OCI-LY7 (cell line): ENCODE measurements around the gene TTI1. TPM values are rescaled to one million over a fixed set of nuclear protein-coding genes. Genes with fewer than 3 reads are reported as not detected.

ENCODE experiments used
- BruUV-seq: library from RNA; stranded (reverse); fragments of 400-500 nt; replicated peaks from 2 replicates; lab custom pipeline; 2021; lab: Mats Ljungman, UMichigan
- CTCF ChIA-PET: fragments of 300-600 bp; sonication (Branson Sonifier 250); formaldehyde crosslinking; loops from one replicate; lab custom pipeline; 2022; ENCODE audit warnings: antibody characterized with exemption; ENCODE audit not compliant: unreplicated experiment; lab: Charles Lee
- POLR2A ChIA-PET: fragments of 300-600 bp; sonication (Branson Sonifier 250); formaldehyde crosslinking; loops from one replicate; lab custom pipeline; 2022; ENCODE audit warnings: antibody characterized with exemption; lab: Charles Lee
- DNase-seq: peaks from one replicate; pipeline ENCODE4 v3.0.0-alpha.2; 2015; ENCODE audit warnings: low spot score
- H2AFZ ChIP-seq: fragments of 200-600 bp; sonication (generic), shearing (Covaris generic); 2 replicates; pipeline ENCODE4 v1.6.1; 2014; ENCODE audit warnings: mild to moderate bottlenecking, antibody characterized with exemption, low read length, moderate library complexity
- H3K27ac ChIP-seq: fragments of 200-600 bp; sonication (generic); 2 replicates; pipeline ENCODE4 v1.5.1; 2014; ENCODE audit warnings: mixed run types, low read depth, mild to moderate bottlenecking, moderate library complexity, low read length, inconsistent platforms; ENCODE audit not compliant: poor library complexity, severe bottlenecking
- H3K36me3 ChIP-seq: fragments of 200-600 bp; sonication (generic); 2 replicates; pipeline ENCODE4 v1.6.1; 2014; ENCODE audit warnings: mild to moderate bottlenecking, antibody characterized with exemption, low read length, moderate library complexity, mixed read lengths; ENCODE audit not compliant: insufficient read depth
- H3K4me1 ChIP-seq: fragments of 200-600 bp; sonication (generic); 2 replicates; pipeline ENCODE4 v1.5.1; 2014; ENCODE audit warnings: mild to moderate bottlenecking, low read length; ENCODE audit not compliant: insufficient read depth, poor library complexity, severe bottlenecking
- H3K4me2 ChIP-seq: fragments of 200-600 bp; sonication (generic); 2 replicates; pipeline ENCODE4 v1.6.1; 2014; ENCODE audit warnings: mild to moderate bottlenecking, low read length
- H3K4me3 ChIP-seq: fragments of 200-600 bp; sonication (generic); 2 replicates; pipeline ENCODE4 v1.5.1; 2014; ENCODE audit warnings: mild to moderate bottlenecking, low read depth, low read length; ENCODE audit not compliant: poor library complexity, severe bottlenecking
- H3K79me2 ChIP-seq: fragments of 200-600 bp; sonication (generic); 2 replicates; pipeline ENCODE4 v1.6.1; 2016; ENCODE audit warnings: low read depth, mild to moderate bottlenecking, low read length, moderate library complexity, mixed read lengths; ENCODE audit not compliant: insufficient read depth
- H3K9me2 ChIP-seq: fragments of 200-600 bp; sonication (generic); 2 replicates; pipeline ENCODE4 v1.6.1; 2016; ENCODE audit warnings: mild to moderate bottlenecking, low read length, mixed read lengths; ENCODE audit not compliant: insufficient read depth
- H3K9me3 ChIP-seq: fragments of 200-600 bp; sonication (generic); 2 replicates; pipeline ENCODE4 v1.6.1; 2014; ENCODE audit warnings: mild to moderate bottlenecking, mixed run types, low read length, mixed read lengths
- H4K20me1 ChIP-seq: fragments of 200-600 bp; sonication (generic); 2 replicates; pipeline ENCODE4 v1.6.1; 2014; ENCODE audit warnings: mild to moderate bottlenecking, antibody characterized with exemption, low read length, moderate library complexity, mixed read lengths; ENCODE audit not compliant: insufficient read depth
- EZH2phosphoT487 ChIP-seq: fragments of 200-600 bp; sonication (generic); IDR thresholded peaks from 2 replicates; pipeline ENCODE4 v1.6.1; 2018; ENCODE audit warnings: low read depth, borderline replicate concordance, mild to moderate bottlenecking, mixed run types, antibody characterized with exemption, low read length, moderate library complexity, mixed read lengths
- intact Hi-C: fragments of 100-400 bp; cut with micrococcal nuclease; formaldehyde crosslinking; loops from one replicate; pipeline ENCODE4 v1.10.0; 2022; ENCODE audit not compliant: unreplicated experiment
- total RNA-seq, 2 experiments: library from RNA; depleted of rRNA in 1 of 2; stranded (reverse); fragments of >200 nt in 1 of 2; shearing (Covaris generic) in 1 of 2; gene quantifications; 2 replicates each; pipeline ENCODE4 v1.2.3, GENCODE V29; 2014 to 2022
- TF ChIP-seq, protein P1 (sequence below): fragments of 200-600 bp; sonication (generic); conservative IDR thresholded peaks from 2 replicates; pipeline ENCODE4 v1.5.1; 2014; ENCODE audit warnings: mild to moderate bottlenecking, antibody characterized with exemption, low read length, moderate library complexity, mixed read lengths

Gene TTI1
- total RNA-seq, 2 experiments from 2014 or later = 22.4 to 28.7 TPM

DNA sequence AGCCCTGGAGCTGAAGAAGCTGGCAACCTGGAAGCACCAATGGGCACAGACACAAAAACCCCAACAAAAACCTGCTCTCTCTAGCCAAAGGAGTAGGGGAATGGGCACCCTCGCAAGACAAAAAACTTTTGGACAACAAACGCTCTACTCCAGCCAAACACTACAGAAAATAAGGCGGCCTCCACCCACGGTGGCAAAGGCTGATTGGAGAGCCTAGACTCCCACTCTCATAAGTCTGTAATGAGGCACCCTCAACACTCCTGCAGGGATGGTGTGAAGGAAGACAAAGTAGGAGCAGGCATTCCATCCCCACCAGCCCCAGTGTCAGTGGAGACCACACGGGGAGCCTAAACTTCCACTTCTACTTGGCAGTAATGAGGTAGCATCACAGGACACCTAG is 8.8 kb downstream of the TTI1 start:
- Histone ChIP-seq H3K4me3 (no peak overlapping the region), H4K20me1 (0 out of 2 replicates have a peak, but pooled peaks cover 4% of the 10 kb centered on the region), H3K4me2 (no peak overlapping the region), H3K36me3 (peaks cover 43% of the 10 kb centered on the region), H3K4me1 (peaks cover 9% of the 10 kb centered on the region), H3K9me3 (peaks cover 5% of the 10 kb centered on the region; the same call in 1 of the 2 replicates), H3K9me2 (no peaks in the 10 kb centered on the region), H3K79me2 (peaks cover 72% of the 10 kb centered on the region; the same call in 1 of the 2 replicates), H2AFZ (no peak overlapping the region), H3K27ac (no peak overlapping the region)
- CTCF ChIA-PET = no interaction called here
- intact Hi-C loops = no loop called here
- no peak for DNase-seq
- POLR2A ChIA-PET = interaction anchor here (1.0 kb wide), 1 partner anchor 9 kb away, joined by 4 read pairs; the partner anchor contains the start of genes RPRD1B and TTI1
- BruUV-seq = no TSS peak
- TF ChIP-seq, protein P1, sequence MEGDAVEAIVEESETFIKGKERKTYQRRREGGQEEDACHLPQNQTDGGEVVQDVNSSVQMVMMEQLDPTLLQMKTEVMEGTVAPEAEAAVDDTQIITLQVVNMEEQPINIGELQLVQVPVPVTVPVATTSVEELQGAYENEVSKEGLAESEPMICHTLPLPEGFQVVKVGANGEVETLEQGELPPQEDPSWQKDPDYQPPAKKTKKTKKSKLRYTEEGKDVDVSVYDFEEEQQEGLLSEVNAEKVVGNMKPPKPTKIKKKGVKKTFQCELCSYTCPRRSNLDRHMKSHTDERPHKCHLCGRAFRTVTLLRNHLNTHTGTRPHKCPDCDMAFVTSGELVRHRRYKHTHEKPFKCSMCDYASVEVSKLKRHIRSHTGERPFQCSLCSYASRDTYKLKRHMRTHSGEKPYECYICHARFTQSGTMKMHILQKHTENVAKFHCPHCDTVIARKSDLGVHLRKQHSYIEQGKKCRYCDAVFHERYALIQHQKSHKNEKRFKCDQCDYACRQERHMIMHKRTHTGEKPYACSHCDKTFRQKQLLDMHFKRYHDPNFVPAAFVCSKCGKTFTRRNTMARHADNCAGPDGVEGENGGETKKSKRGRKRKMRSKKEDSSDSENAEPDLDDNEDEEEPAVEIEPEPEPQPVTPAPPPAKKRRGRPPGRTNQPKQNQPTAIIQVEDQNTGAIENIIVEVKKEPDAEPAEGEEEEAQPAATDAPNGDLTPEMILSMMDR = no peak
- TF ChIP-seq EZH2phosphoT487 = no peak

DNA sequence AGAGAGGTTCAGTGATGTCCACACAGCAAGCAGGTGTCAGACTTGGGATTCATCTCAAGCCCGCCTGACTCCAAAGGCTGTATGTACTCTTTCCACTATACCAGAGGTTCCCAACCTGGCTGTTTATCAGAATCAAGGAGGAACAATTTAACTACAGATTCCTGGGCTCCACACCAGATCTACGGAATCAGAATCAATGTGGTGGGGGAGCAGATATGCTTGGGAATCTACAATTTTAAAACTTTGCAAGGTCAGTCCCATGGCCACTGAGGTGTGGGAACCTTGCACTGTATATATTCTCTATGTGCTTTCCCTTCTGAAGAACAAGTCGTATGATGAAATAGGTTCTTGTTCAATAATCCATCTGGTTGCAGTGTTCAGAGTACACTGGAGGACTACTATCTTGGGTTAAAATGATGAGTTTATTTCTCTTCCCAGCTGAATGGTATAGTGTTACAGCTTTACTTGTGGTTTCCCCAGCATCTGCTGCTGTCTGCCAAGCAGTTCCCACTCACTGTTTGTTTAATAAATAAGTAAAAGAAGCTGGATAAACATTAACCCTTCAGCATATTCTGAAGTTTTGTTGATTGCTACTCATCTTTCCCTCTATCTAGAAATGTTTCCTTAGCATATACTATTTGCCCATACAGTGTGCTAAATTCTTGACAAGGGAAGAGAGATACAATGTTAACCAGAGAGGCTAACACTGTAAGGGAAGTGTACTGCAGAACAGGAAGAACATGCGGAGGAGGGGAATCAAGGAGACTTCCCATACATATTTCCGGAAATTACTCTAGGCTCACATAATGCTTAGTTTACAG is 9.9 kb downstream of the TTI1 start:
- no TSS peak for BruUV-seq
- Histone ChIP-seq H3K79me2 (peaks cover 72% of the 10 kb centered on the region; the same call in 1 of the 2 replicates), H3K4me3 (no peak overlapping the region), H3K4me1 (peaks cover 9% of the 10 kb centered on the region), H3K27ac (no peak overlapping the region), H3K9me3 (peaks cover 16% of the 10 kb centered on the region), H4K20me1 (0 out of 2 replicates have a peak, but pooled peaks cover 4% of the 10 kb centered on the region), H2AFZ (no peak overlapping the region), H3K9me2 (no peaks in the 10 kb centered on the region), H3K36me3 (peaks cover 49% of the 10 kb centered on the region), H3K4me2 (no peak overlapping the region)
- intact Hi-C loops = no loop called here
- TF ChIP-seq EZH2phosphoT487 = no peak
- TF ChIP-seq, protein P1 = no peak
- POLR2A ChIA-PET = interaction anchor here (1.0 kb wide), 1 partner anchor 10 kb away, joined by 4 read pairs; the partner anchor contains the start of genes RPRD1B and TTI1
- no peak for DNase-seq
- CTCF ChIA-PET = no interaction called here
